ENCODE results near the gene ACHE. TPM values are rescaled to one million over a fixed set of nuclear protein-coding genes. Genes with fewer than 3 reads are reported as not detected.

Gene ACHE
- total and polyA plus RNA-seq, 2 of the 13 experiments (the other 11 are each of a cell fraction or from before 2014, with no cell fraction given) = 0.18 to 0.40 TPM

- TF ChIP-seq KLF16 (CRISPR knock-in tag; IDR thresholded peaks at IDR 0.05) = peak; percentile 72 to 88; a peak in 3 of 4 replicates
- TF ChIP-seq MEIS1 (CRISPR knock-in tag; IDR thresholded peaks at IDR 0.05; ENCODE audit: borderline replicate concordance) = peak; percentile 18; the same call in 1 of the 2 replicates
- TF ChIP-seq, protein P1, sequence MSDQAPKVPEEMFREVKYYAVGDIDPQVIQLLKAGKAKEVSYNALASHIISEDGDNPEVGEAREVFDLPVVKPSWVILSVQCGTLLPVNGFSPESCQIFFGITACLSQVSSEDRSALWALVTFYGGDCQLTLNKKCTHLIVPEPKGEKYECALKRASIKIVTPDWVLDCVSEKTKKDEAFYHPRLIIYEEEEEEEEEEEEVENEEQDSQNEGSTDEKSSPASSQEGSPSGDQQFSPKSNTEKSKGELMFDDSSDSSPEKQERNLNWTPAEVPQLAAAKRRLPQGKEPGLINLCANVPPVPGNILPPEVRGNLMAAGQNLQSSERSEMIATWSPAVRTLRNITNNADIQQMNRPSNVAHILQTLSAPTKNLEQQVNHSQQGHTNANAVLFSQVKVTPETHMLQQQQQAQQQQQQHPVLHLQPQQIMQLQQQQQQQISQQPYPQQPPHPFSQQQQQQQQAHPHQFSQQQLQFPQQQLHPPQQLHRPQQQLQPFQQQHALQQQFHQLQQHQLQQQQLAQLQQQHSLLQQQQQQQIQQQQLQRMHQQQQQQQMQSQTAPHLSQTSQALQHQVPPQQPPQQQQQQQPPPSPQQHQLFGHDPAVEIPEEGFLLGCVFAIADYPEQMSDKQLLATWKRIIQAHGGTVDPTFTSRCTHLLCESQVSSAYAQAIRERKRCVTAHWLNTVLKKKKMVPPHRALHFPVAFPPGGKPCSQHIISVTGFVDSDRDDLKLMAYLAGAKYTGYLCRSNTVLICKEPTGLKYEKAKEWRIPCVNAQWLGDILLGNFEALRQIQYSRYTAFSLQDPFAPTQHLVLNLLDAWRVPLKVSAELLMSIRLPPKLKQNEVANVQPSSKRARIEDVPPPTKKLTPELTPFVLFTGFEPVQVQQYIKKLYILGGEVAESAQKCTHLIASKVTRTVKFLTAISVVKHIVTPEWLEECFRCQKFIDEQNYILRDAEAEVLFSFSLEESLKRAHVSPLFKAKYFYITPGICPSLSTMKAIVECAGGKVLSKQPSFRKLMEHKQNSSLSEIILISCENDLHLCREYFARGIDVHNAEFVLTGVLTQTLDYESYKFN (CRISPR knock-in tag; conservative IDR thresholded peaks at IDR 0.05) = 0 out of 2 replicates have a peak, but pooled peaks have one; percentile 18
- TF ChIP-seq ZNF619 (CRISPR knock-in tag; IDR thresholded peaks at IDR 0.05) = 0 out of 2 replicates have a peak, but pooled peaks have one; percentile 30
- TF ChIP-seq ZNF362 (CRISPR knock-in tag; IDR thresholded peaks at IDR 0.05; ENCODE audit: borderline replicate concordance) = 0 out of 2 replicates have a peak, but pooled peaks have one; percentile 15
- peak; percentile 99 for TF ChIP-seq ZNF776 (CRISPR knock-in tag; IDR thresholded peaks at IDR 0.05)
- no peak for TF ChIP-seq MAFF (IDR thresholded peaks at IDR 0.05; ENCODE audit: low read depth, low read length)
- TF ChIP-seq CHD4 (IDR thresholded peaks at IDR 0.05; ENCODE audit: borderline replicate concordance, low read length) = no peak
- TF ChIP-seq SATB2 (CRISPR knock-in tag; IDR thresholded peaks at IDR 0.05) = peak; percentile 59; the same call in 1 of the 2 replicates
- TF ChIP-seq YEATS4 (CRISPR knock-in tag; IDR thresholded peaks at IDR 0.05; ENCODE audit: borderline replicate concordance) = peak; percentile 86
- TF ChIP-seq, protein P2, sequence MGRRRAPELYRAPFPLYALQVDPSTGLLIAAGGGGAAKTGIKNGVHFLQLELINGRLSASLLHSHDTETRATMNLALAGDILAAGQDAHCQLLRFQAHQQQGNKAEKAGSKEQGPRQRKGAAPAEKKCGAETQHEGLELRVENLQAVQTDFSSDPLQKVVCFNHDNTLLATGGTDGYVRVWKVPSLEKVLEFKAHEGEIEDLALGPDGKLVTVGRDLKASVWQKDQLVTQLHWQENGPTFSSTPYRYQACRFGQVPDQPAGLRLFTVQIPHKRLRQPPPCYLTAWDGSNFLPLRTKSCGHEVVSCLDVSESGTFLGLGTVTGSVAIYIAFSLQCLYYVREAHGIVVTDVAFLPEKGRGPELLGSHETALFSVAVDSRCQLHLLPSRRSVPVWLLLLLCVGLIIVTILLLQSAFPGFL (CRISPR knock-in tag; IDR thresholded peaks at IDR 0.05) = peak; percentile 89; the same call in 1 of the 2 replicates
- no peak for TF ChIP-seq TCF12 (IDR thresholded peaks at IDR 0.05)
- TF ChIP-seq TCF12 (CRISPR knock-in tag; IDR thresholded peaks at IDR 0.05) = peak; percentile 84; the same call in 1 of the 2 replicates
- peak; percentile 81; the same call in 1 of the 2 replicates for TF ChIP-seq ZSCAN12 (CRISPR knock-in tag; IDR thresholded peaks at IDR 0.05)
- no peak for TF ChIP-seq GABPA (IDR thresholded peaks at IDR 0.05; ENCODE audit: low read depth, low read length)
- no peak for TF ChIP-seq GABPA (CRISPR knock-in tag; IDR thresholded peaks at IDR 0.05; ENCODE audit: low read depth)
- TF ChIP-seq NFE2L2 (IDR thresholded peaks at IDR 0.05; ENCODE audit: low read length) = no peak
- peak; percentile 69 for TF ChIP-seq ZNF274 (CRISPR knock-in tag; IDR thresholded peaks at IDR 0.05)
- TF ChIP-seq KLF15 (CRISPR knock-in tag; IDR thresholded peaks at IDR 0.05; ENCODE audit: borderline replicate concordance) = 0 out of 2 replicates have a peak, but pooled peaks have one; percentile 78
- peak; percentile 89; the same call in 1 of the 2 replicates for TF ChIP-seq SRY (CRISPR knock-in tag; IDR thresholded peaks at IDR 0.05)
- peak; percentile 21; the same call in 1 of the 2 replicates for TF ChIP-seq ARHGAP35 (CRISPR knock-in tag; IDR thresholded peaks at IDR 0.05; ENCODE audit: borderline replicate concordance)
- no peak for TF ChIP-seq GATAD2A (CRISPR knock-in tag; IDR thresholded peaks at IDR 0.05)
- peak; percentile 84; the same call in 2 of the 3 replicates for TF ChIP-seq MXI1 (IDR thresholded peaks at IDR 0.05; ENCODE audit: borderline replicate concordance, low read depth, low read length)
- TF ChIP-seq GABPB1 (CRISPR knock-in tag; IDR thresholded peaks at IDR 0.05) = peak; percentile 77; the same call in 1 of the 2 replicates
- no peak for TF ChIP-seq ZKSCAN5 (CRISPR knock-in tag; IDR thresholded peaks at IDR 0.05)
- no peak for TF ChIP-seq PPARG (CRISPR knock-in tag; conservative IDR thresholded peaks at IDR 0.05)
Observed at GRCh38 chr7:100888988-100889750, 6.5 kb downstream of the ACHE start, which contains the start of gene UFSP1 (continued).

Measured in HepG2 (cell line).